ENCODE data around the gene METTL8. TPM values are rescaled to one million over a fixed set of nuclear protein-coding genes. Genes with fewer than 3 reads are reported as not detected.

Gene METTL8
- total and polyA plus RNA-seq, 11 donors = 4.2 to 18.5 (median 9.0) TPM

DNA sequence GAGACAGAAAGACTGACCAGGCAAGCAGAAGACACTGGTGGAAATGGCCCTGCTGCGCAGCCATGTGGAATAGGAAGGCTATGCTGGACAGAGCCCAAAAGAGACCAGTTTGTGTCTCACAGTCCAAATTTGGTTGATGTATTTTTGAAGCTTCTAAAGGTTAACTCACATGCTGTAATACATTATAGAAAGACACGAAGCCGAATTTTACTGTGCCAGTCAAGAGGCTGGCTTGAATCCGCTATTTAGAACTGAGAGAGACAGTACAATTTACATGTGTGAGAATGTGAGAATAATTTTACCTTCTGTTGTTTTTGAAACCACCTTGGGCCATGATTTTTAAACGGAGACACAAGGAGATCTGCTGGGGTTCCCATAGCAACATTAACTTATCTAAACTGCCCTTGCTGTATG, 113.6 kb downstream of the METTL8 start:
- intact Hi-C loops (cut with DNase I) = no loop called here
- Histone ChIP-seq H3K4me1 (peaks cover 0 to 23% (median 3%) of the 10 kb centered on the region in 12 donors), H3K27ac (peak overlapping the region in 1 of 12 donors; percentile 1), H3K27me3 (no peaks in the 10 kb centered on the region), H3K9me3 (no peaks in the 10 kb centered on the region), H3K36me3 (peaks cover 0 to 12% (median 0%) of the 10 kb centered on the region in 9 donors), H3K4me3 (no peak overlapping the region)
- ATAC-seq (no peak), DNase-seq (no peak)
- TF ChIP-seq, protein P1, sequence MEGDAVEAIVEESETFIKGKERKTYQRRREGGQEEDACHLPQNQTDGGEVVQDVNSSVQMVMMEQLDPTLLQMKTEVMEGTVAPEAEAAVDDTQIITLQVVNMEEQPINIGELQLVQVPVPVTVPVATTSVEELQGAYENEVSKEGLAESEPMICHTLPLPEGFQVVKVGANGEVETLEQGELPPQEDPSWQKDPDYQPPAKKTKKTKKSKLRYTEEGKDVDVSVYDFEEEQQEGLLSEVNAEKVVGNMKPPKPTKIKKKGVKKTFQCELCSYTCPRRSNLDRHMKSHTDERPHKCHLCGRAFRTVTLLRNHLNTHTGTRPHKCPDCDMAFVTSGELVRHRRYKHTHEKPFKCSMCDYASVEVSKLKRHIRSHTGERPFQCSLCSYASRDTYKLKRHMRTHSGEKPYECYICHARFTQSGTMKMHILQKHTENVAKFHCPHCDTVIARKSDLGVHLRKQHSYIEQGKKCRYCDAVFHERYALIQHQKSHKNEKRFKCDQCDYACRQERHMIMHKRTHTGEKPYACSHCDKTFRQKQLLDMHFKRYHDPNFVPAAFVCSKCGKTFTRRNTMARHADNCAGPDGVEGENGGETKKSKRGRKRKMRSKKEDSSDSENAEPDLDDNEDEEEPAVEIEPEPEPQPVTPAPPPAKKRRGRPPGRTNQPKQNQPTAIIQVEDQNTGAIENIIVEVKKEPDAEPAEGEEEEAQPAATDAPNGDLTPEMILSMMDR (IDR thresholded peaks at IDR 0.05) = no peak
- no peak for TF ChIP-seq POLR2A (IDR thresholded peaks at IDR 0.05)
- WGBS, 4 donors = 86 to 89% (median 88%) methylated on average over 5 of the region's 5 CpGs

DNA sequence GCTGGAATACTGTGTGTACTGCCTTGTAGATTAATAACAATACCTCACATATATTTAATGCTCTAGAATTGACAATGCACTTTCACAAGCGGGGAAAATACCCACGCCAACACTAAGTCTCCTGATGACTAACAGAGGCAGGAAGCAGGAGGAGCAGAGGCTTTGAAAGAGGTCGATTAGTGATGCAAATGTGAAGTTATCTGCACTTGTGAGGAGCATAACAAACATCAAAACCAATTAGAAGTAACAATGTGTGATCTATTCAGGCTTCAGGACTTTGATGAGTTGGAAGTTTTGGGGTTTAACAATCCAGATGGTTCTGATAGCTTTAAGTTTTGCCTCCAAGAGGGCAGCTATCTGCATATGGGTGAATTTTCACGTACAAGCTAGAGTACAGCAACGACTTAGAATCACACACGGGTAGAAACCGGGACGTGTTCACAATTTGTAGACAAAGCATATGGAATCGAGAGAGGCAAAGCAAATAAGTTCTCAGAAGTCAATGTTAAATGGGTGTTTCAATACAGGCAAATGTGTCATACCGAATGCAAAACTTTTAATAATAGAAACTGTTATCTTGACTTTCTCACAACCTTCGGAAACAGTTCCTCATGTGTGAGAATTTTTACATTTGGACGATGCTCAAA, 114.5 kb downstream of the METTL8 start:
- DNase-seq = no peak
- peaks cover 0 to 23% (median 3%) of the 10 kb centered on the region in 12 donors for H3K4me1 ChIP-seq
- H3K9me3 ChIP-seq = no peaks in the 10 kb centered on the region
- WGBS, 4 donors = 63 to 66% (median 64%) methylated on average over 12 of the region's 12 CpGs
- peak overlapping the region in 3 of 12 donors; percentile 21 to 49 (median 22) for H3K27ac ChIP-seq
- intact Hi-C loops (cut with DNase I) = no loop called here
- no peak for TF ChIP-seq POLR2A (IDR thresholded peaks at IDR 0.05)
- TF ChIP-seq, protein P1 (IDR thresholded peaks at IDR 0.05) = no peak
- H3K36me3 ChIP-seq = peaks cover 0 to 11% (median 0%) of the 10 kb centered on the region in 9 donors
- no peak overlapping the region for H3K4me3 ChIP-seq
- no peak for ATAC-seq
- no peaks in the 10 kb centered on the region for H3K27me3 ChIP-seq

DNA sequence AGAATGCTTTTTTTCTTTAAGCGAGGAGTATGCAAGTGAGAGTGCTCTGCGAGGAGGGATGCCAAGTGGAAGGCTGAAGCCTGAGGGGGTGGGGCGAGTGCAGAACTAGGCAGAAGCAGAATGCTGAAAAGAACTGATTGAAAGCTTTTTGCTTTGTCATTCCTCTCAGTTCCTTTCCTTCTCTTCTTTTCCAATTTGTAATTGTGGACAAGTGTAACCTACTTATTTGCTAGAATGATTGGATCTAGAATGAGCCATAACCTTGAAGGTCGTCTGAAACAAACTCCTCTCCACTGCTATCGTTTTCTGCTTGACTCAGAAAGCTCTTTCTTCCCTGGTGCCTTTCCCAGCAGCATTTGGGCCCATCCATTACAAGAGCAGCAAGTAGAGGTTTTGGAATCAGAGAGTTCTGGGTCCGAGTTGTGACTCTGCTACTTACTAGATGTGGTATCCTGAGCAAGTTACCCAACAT, 115.3 kb downstream of the METTL8 start:
- ATAC-seq = peak in 2 of 4 donors; percentile 56 to 62
- peaks cover 0 to 21% (median 3%) of the 10 kb centered on the region in 12 donors for H3K4me1 ChIP-seq
- DNase-seq = peak in 1 of 5 donors; percentile 30
- H3K27ac ChIP-seq = peak overlapping the region in 3 of 12 donors; percentile 21 to 49 (median 32)
- H3K4me3 ChIP-seq = no peak overlapping the region
- peaks cover 0 to 3% (median 0%) of the 10 kb centered on the region in 9 donors for H3K36me3 ChIP-seq
- no peaks in the 10 kb centered on the region for H3K9me3 ChIP-seq
- H3K27me3 ChIP-seq = no peaks in the 10 kb centered on the region
- 38 to 58% (median 47%) methylated on average over 6 of the region's 6 CpGs for WGBS, 4 donors
- no peak for TF ChIP-seq POLR2A (IDR thresholded peaks at IDR 0.05)
- TF ChIP-seq, protein P1 (IDR thresholded peaks at IDR 0.05) = no peak
- intact Hi-C loops (cut with DNase I) = no loop called here

DNA sequence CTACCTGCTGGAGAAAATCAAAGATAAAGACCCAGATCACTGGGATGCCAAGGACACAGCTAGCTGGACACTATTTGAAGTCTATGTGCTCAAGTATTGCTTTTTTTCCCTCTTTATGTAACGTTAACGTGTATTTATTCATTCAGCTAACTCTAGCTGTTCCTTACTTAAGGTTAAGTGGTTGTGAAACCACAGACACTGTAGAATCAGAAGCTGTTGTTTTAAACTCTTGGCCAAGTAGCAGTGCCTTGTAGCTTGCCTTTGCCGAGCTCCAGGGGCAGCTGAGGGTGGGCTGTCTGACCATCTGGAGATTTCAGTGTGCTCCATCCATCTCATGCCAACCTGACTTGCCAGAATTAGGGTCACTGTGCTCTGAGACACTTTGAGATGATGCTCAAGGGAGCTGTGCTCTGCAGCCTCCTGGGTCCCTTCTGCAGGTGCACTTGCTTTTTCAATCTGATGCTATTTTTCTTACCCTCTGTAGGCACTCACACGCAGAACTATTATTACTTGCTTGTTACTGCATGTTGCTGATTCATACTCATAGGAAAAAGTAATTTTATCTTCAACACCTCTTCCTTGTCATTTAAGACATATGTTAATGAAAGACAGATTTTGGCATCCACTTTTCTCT, 116.2 kb downstream of the METTL8 start:
- Histone ChIP-seq H3K27ac (no peak overlapping the region), H3K4me1 (peaks cover 0 to 21% (median 3%) of the 10 kb centered on the region in 12 donors), H3K4me3 (no peak overlapping the region), H3K9me3 (no peaks in the 10 kb centered on the region), H3K36me3 (no peaks in the 10 kb centered on the region), H3K27me3 (no peaks in the 10 kb centered on the region)
- DNase-seq (no peak), ATAC-seq (no peak)
- WGBS, 4 donors = 86 to 92% (median 91%) methylated on average over 4 of the region's 4 CpGs
- TF ChIP-seq, protein P1 (IDR thresholded peaks at IDR 0.05) = no peak
- TF ChIP-seq POLR2A (IDR thresholded peaks at IDR 0.05) = no peak
- intact Hi-C loops (cut with DNase I) = no loop called here
